GM12891 (cell line): ENCODE measurements around the gene CAP2.

Source experiments
- PAX5 ChIP-seq: IDR thresholded peaks from 2 replicates; pipeline ENCODE4 v1.6.1; 2011; ENCODE audit warnings: low read length, moderate library complexity, mild to moderate bottlenecking; ENCODE audit not compliant: insufficient read depth, severe bottlenecking
- POLR2AphosphoS5 ChIP-seq: IDR thresholded peaks from 2 replicates; pipeline ENCODE4 v1.6.1; 2011; ENCODE audit warnings: low read depth, low read length, control low read depth
- SPI1 ChIP-seq: IDR thresholded peaks from 2 replicates; pipeline ENCODE4 v1.6.1; 2011; ENCODE audit warnings: low read depth, low read length, control low read depth

GRCh38 chr6:17358515-17358914 lies 34.9 kb upstream of the CAP2 start:
- no peak for TF ChIP-seq PAX5
- no peak for TF ChIP-seq POLR2AphosphoS5
- no peak for TF ChIP-seq SPI1
